K562 (cell line): ENCODE measurements around the gene ATG4C. TPM values are rescaled to one million over a fixed set of nuclear protein-coding genes. Genes with fewer than 3 reads are reported as not detected.
"Not testable (repeated sequence)": the region's sequence is repeated elsewhere in the genome, so short reads cannot be mapped to it uniquely, and the experiment has no call there.

Experiments
- ATAC-seq: fragments of 200-7000 bp; cut with Tn5 transposase; 3 replicates; pipeline ENCODE4 v1.9.1; 2020; ENCODE audit warnings: moderate library complexity
- BruUV-seq: library from RNA; stranded (reverse); fragments of 400-500 nt; replicated peaks from 2 replicates; lab custom pipeline; 2021; lab: Mats Ljungman, UMichigan
- CTCF ChIA-PET: fragments of 300-600 bp; formaldehyde crosslinking; extraction: SDS; loops from one replicate; lab custom pipeline; 2021; ENCODE audit warnings: low intra/inter-chr PET ratio; lab: Yijun Ruan, JAX
- POLR2A ChIA-PET: fragments of 300-600, 350-650 bp; sonication (Branson Sonifier 250); formaldehyde crosslinking; extraction: SDS; loops from one replicate; lab custom pipeline; 2021; ENCODE audit warnings: antibody characterized with exemption, inconsistent platforms; lab: Yijun Ruan, JAX
- DNase-seq, 4 experiments: peaks; one replicate each; pipeline versions ENCODE4 v3.0.0 to v3.0.0-alpha.2; 2011 to 2018; ENCODE audit warnings: low spot score in 3 of 4, mixed read lengths in 3 of 4; ENCODE audit errors: extremely low read depth in 1 of 4
- FAIRE-seq: peaks from 2 replicates; lab custom pipeline; 2011; peaks lifted over from hg19 to GRCh38; lab: Jason Lieb, UNC
- H2AFZ ChIP-seq: 2 replicates; pipeline ENCODE4 v1.6.0; 2011; ENCODE audit warnings: low read depth, low read length, control low read depth, inconsistent platforms
- H3K27ac ChIP-seq: fragments of 200-600 bp; 3 replicates; pipeline ENCODE4 v1.8.0; 2011; ENCODE audit warnings: low read depth, mild to moderate bottlenecking, control low read depth, inconsistent platforms, low read length, moderate library complexity, mixed read lengths; ENCODE audit errors: extremely low read depth
- H3K27me3 ChIP-seq, 2 experiments: fragments of 300-600 bp in 1 of 2; 2 replicates in 1 of 2; 3 replicates in 1 of 2; pipeline versions ENCODE4 v1.6.0 to v1.8.0; 2011; ENCODE audit warnings: inconsistent platforms in 2 of 2, low read length in 2 of 2, mild to moderate bottlenecking in 1 of 2, mixed read lengths in 1 of 2, moderate library complexity in 1 of 2; ENCODE audit not compliant: control insufficient read depth in 2 of 2, insufficient read depth in 2 of 2
- H3K36me3 ChIP-seq: fragments of 300-600 bp; 3 replicates; pipeline ENCODE4 v1.8.0; 2011; ENCODE audit warnings: mild to moderate bottlenecking, low read length, inconsistent platforms; ENCODE audit not compliant: control insufficient read depth, insufficient read depth
- H3K4me1 ChIP-seq, 2 experiments: fragments of 200-600 bp in 1 of 2; replicated peaks in 1 of 2; 2 replicates in 1 of 2; 3 replicates in 1 of 2; pipeline versions ENCODE4 v1.5.1 to v1.8.0; 2011; ENCODE audit warnings: inconsistent platforms in 2 of 2, low read length in 2 of 2, mild to moderate bottlenecking in 1 of 2, mixed read lengths in 1 of 2, moderate library complexity in 1 of 2; ENCODE audit not compliant: control insufficient read depth in 2 of 2, insufficient read depth in 2 of 2
- H3K4me2 ChIP-seq: 2 replicates; pipeline ENCODE4 v1.6.1; 2011; ENCODE audit warnings: low read length, control low read depth, inconsistent platforms, mixed read lengths; ENCODE audit not compliant: insufficient read depth
- H3K4me3 ChIP-seq: fragments of 200-600 bp; sonication (generic), shearing (Covaris generic); 2 replicates; pipeline ENCODE4 v1.5.1; 2016; ENCODE audit warnings: control low read depth, inconsistent platforms
- H3K79me2 ChIP-seq: fragments of 200-600 bp; 3 replicates; pipeline ENCODE4 v1.8.0; 2011; ENCODE audit warnings: low read length, inconsistent platforms; ENCODE audit not compliant: control insufficient read depth, insufficient read depth
- H3K9ac ChIP-seq, 2 experiments: 2 replicates each; pipeline versions ENCODE4 v1.6.0 to v1.6.1; 2011; ENCODE audit warnings: low read depth in 2 of 2, low read length in 2 of 2, control low read depth in 1 of 2, inconsistent platforms in 1 of 2, mild to moderate bottlenecking in 1 of 2, mixed read lengths in 1 of 2; ENCODE audit not compliant: insufficient read depth in 1 of 2
- H3K9me1 ChIP-seq: one replicate; pipeline ENCODE4 v1.6.0; 2011; ENCODE audit warnings: inconsistent platforms, mild to moderate bottlenecking, low read length, moderate library complexity; ENCODE audit not compliant: control insufficient read depth, insufficient read depth
- H3K9me3 ChIP-seq: replicated peaks from 2 replicates; pipeline ENCODE4 v1.5.1; 2011; ENCODE audit warnings: low read depth, low read length, inconsistent platforms; ENCODE audit not compliant: control insufficient read depth, insufficient read depth
- H4K20me1 ChIP-seq: replicated peaks from 2 replicates; pipeline ENCODE4 v1.6.1; 2011; ENCODE audit warnings: low read length, inconsistent platforms, mixed read lengths; ENCODE audit not compliant: control insufficient read depth, insufficient read depth
- CBX3 ChIP-seq, 2 experiments: IDR thresholded peaks; 1 replicate in 1 of 2; 2 replicates in 1 of 2; pipeline ENCODE4 v1.6.1; 2012; ENCODE audit warnings: inconsistent platforms in 2 of 2, low read length in 2 of 2, borderline replicate concordance in 1 of 2, control low read depth in 1 of 2
- ELF1 ChIP-seq: fragments of 200-800 bp; sonication (Bioruptor generic); IDR thresholded peaks from 2 replicates; pipeline ENCODE4 v1.6.1; 2016; ENCODE audit warnings: missing genetic modification characterization, missing compliant biosample characterization
- STAT5A ChIP-seq: IDR thresholded peaks from 2 replicates; pipeline ENCODE4 v1.6.1; 2012; ENCODE audit warnings: low read length, inconsistent platforms, borderline replicate concordance
- TRIM24 ChIP-seq, 2 experiments: fragments of 450-650 bp; IDR thresholded peaks; 2 replicates each; pipeline ENCODE4 v1.6.1; 2016
- TRIM28 ChIP-seq: fragments of 450-650 bp; IDR thresholded peaks from 2 replicates; pipeline ENCODE4 v1.6.1; 2017
- ZNF280A ChIP-seq: fragments of 450-650 bp; IDR thresholded peaks from 2 replicates; pipeline ENCODE4 v1.6.1; 2018; ENCODE audit warnings: mild to moderate bottlenecking, low read depth; ENCODE audit not compliant: partially characterized antibody
- WGBS: fragments of 100-300 bp; shearing (Covaris generic); methylation state at CpG from one replicate; pipeline ENCODE4 v1.1.6; 2016; ENCODE audit warnings: low coverage, mixed read lengths; ENCODE audit not compliant: insufficient coverage; ENCODE audit errors: missing lambda C conversion rate; 5-methylcytosine and 5-hydroxymethylcytosine counted together
- in situ Hi-C: fragments of 300-500 bp; cut with MboI; formaldehyde crosslinking; loops from 4 replicates; pipeline ENCODE4 v1.15.0; 2018; ENCODE audit warnings: inconsistent platforms, mixed read lengths
- intact Hi-C: fragments of 100-400 bp; cut with micrococcal nuclease; formaldehyde crosslinking; loops from 2 replicates; pipeline ENCODE4 v1.14.2; 2022
- polyA plus RNA-seq, 8 experiments: library from polyadenylated mRNA; depleted of rRNA in 4 of 8; stranded (reverse) in 5 of 8; unstranded in 3 of 8; fragments of >200 nt; fragmentation: Nextera tagmentation in 2 of 8; fragmentation: Illumina TruSeq in 1 of 8; extraction: Ambion mirVana in 2 of 8; extraction: Trizol in 1 of 8; gene quantifications; 2 replicates each; pipeline versions ENCODE4 v1.2.1 to v1.2.3, GENCODE V29; 2011 to 2014; ENCODE audit warnings: inconsistent platforms in 1 of 8, missing spikeins in 1 of 8
- total RNA-seq, 7 experiments: library from RNA; depleted of rRNA in 6 of 7; stranded (reverse); fragments of >200 nt in 6 of 7; fragmentation: Illumina TruSeq in 2 of 7; extraction: Trizol in 2 of 7; gene quantifications; 2 replicates each; pipeline versions ENCODE4 v1.2.1 to v1.2.3, GENCODE V29; 2011 to 2021; ENCODE audit warnings: low replicate concordance in 1 of 7

ATG4C gene
- total and polyA plus RNA-seq, 9 of the 15 experiments (the other 6 are each of a cell fraction or from before 2014, with no cell fraction given) = 7.6 to 35.8 (median 16.1) TPM

GRCh38 chr1:62768551-62768950, 15.4 kb upstream of the ATG4C start:
- H3K27ac ChIP-seq, in situ Hi-C loops, H3K79me2 ChIP-seq, BruUV-seq, POLR2A ChIA-PET, H3K9ac ChIP-seq, CTCF ChIA-PET, H3K4me1 ChIP-seq, ATAC-seq, H3K4me3 ChIP-seq, FAIRE-seq, H3K9me1 ChIP-seq, H3K27me3 ChIP-seq, H3K36me3 ChIP-seq, DNase-seq, H3K9me3 ChIP-seq, H3K4me2 ChIP-seq, H4K20me1 ChIP-seq: not testable (repeated sequence)
- intact Hi-C loops = loop anchor here (2.0 kb wide), 1 partner anchor 16 kb away; the partner anchor contains the start of gene ATG4C
- TF ChIP-seq ELF1 = 0 out of 2 replicates have a peak, but pooled peaks have one; percentile 32
- 23% methylated on average over 10 of the region's 11 CpGs for WGBS
- peak overlapping the region; percentile 65; the same call in 1 of the 2 replicates for H2AFZ ChIP-seq

- Histone ChIP-seq H3K27me3 (no peaks in the 10 kb centered on the region), H3K79me2 (no peaks in the 10 kb centered on the region), H3K4me3 (no peak overlapping the region), H2AFZ (no peak overlapping the region), H3K4me1 (peaks cover 0 to 6% of the 10 kb centered on the region in 2 experiments; a peak in 2 of 5 replicates), H3K36me3 (no peaks in the 10 kb centered on the region), H3K9ac (no peak overlapping the region), H4K20me1 (no peaks in the 10 kb centered on the region), H3K9me1 (no peaks in the 10 kb centered on the region), H3K9me3 (no peaks in the 10 kb centered on the region; the same call in none of the 2 replicates), H3K4me2 (no peak overlapping the region), H3K27ac (no peak overlapping the region)
- 0% methylated on average over 1 of the region's 1 CpG for WGBS
- FAIRE-seq = no peak
- ChIA-PET POLR2A (no interaction called here), CTCF (no interaction called here)
- DNase-seq = no peak
- in situ Hi-C loops = no loop called here
- no TSS peak for BruUV-seq
- ATAC-seq = no peak
- TF ChIP-seq CBX3 (IDR thresholded peaks at IDR 0.05; ENCODE audit: borderline replicate concordance in 1 of 2, low read length in 2 of 2) (peak in 1 of 2 experiments; percentile 68; a peak in 2 of 3 replicates), TRIM24 (IDR thresholded peaks at IDR 0.05) (0 out of 4 replicates have a peak, but pooled peaks of 1 of the 2 experiments have one; percentile 23), ZNF280A (peak; percentile 52), TRIM28 (peak; percentile 77; the same call in 1 of the 2 replicates), STAT5A (no peak)
- intact Hi-C loops = no loop called here
Measured at GRCh38 chr1:62772607-62773295, 11.2 kb upstream of the ATG4C start.
